Lung (tissue), 12 donors: Measurements from ENCODE around the gene BCR. TPM values are rescaled to one million over a fixed set of nuclear protein-coding genes. Genes with fewer than 3 reads are reported as not detected.
"Not testable (repeated sequence)": the region's sequence is repeated elsewhere in the genome, so short reads cannot be mapped to it uniquely, and the experiment has no call there.

ENCODE experiments used
- ATAC-seq: fragments of 200-7000 bp; cut with Tn5 transposase; one replicate; pipeline ENCODE4 v1.9.1; 2020; ENCODE audit warnings: moderate number of reproducible peaks; ENCODE audit not compliant: insufficient read depth, low FRiP score
- DNase-seq, 3 donors: peaks; one replicate each; pipeline ENCODE4 v3.0.0-alpha.2; 2013 to 2017
- H3K27ac ChIP-seq, 2 donors: one replicate each; pipeline ENCODE4 v1.5.1; 2013; ENCODE audit warnings: mild to moderate bottlenecking in 2 of 2, moderate library complexity in 2 of 2, control low read depth in 1 of 2, inconsistent platforms in 1 of 2, low read depth in 1 of 2, low read length in 1 of 2
- H3K27me3 ChIP-seq, 3 donors: one replicate each; pipeline ENCODE4 v1.5.1; 2013; ENCODE audit warnings: low read length in 2 of 3; ENCODE audit not compliant: control insufficient read depth in 3 of 3, insufficient read depth in 3 of 3
- H3K36me3 ChIP-seq, 4 donors: one replicate each; pipeline ENCODE4 v1.5.1; 2013; ENCODE audit warnings: low read length in 4 of 4, mild to moderate bottlenecking in 1 of 4, moderate library complexity in 1 of 4; ENCODE audit not compliant: control insufficient read depth in 4 of 4, insufficient read depth in 4 of 4
- H3K4me1 ChIP-seq, 5 donors: one replicate each; pipeline ENCODE4 v1.5.1; 2013; ENCODE audit warnings: low read length in 5 of 5, mild to moderate bottlenecking in 2 of 5, moderate library complexity in 1 of 5; ENCODE audit not compliant: control insufficient read depth in 5 of 5, insufficient read depth in 5 of 5
- H3K4me3 ChIP-seq: one replicate; pipeline ENCODE4 v1.5.1; 2013; ENCODE audit warnings: mild to moderate bottlenecking, control low read depth, moderate library complexity
- H3K9ac ChIP-seq, 2 donors: one replicate each; pipeline ENCODE4 v1.5.1; 2013; ENCODE audit warnings: low read length in 2 of 2, control low read depth in 1 of 2; ENCODE audit not compliant: insufficient read depth in 1 of 2
- H3K9me3 ChIP-seq, 4 donors: one replicate each; pipeline ENCODE4 v1.5.1; 2013; ENCODE audit warnings: low read length in 3 of 4, mild to moderate bottlenecking in 1 of 4, moderate library complexity in 1 of 4; ENCODE audit not compliant: control insufficient read depth in 4 of 4, insufficient read depth in 3 of 4
- CTCF ChIP-seq: IDR thresholded peaks from 2 replicates; pipeline ENCODE4 v1.5.1; 2012; ENCODE audit warnings: mild to moderate bottlenecking; ENCODE audit errors: control extremely low read depth, extremely low read depth
- WGBS, 2 donors: extraction: QIAGEN DNeasy Blood & Tissue Kit; methylation state at CpG; one replicate each; pipeline ENCODE4 v1.1.7; 2013; 5-methylcytosine and 5-hydroxymethylcytosine counted together
- polyA plus RNA-seq, 2 donors: library from polyadenylated mRNA; stranded (reverse); fragments of 200-250 nt; gene quantifications; one replicate each; pipeline ENCODE4 v1.2.1, GENCODE V29; 2013
- total RNA-seq, 2 donors: library from RNA; depleted of rRNA in 1 of 2; stranded (reverse); fragments of >200 nt in 1 of 2; gene quantifications; one replicate each; pipeline ENCODE4 v1.2.1, GENCODE V29; 2014 to 2021
- donor health status: control.
- donor health status: control.
- donor health status: Bipolar disorder and iron deficiency.
- donor health status: healthy.
- donor health status: DM: yes; HTN: yes; CAD: no.

BCR gene
- total and polyA plus RNA-seq, 4 donors: 21.8 to 67.3 (median 31.8) TPM

GRCh38 chr22:23132376-23133091 is 47.8 kb upstream of the BCR start:
- Histone ChIP-seq H3K4me1 (peaks cover 0 to 6% (median 0%) of the 10 kb centered on the region in 5 donors), H3K27ac (no peak overlapping the region), H3K36me3 (no peaks in the 10 kb centered on the region), H3K9ac (no peak overlapping the region), H3K27me3 (no peaks in the 10 kb centered on the region), H3K4me3 (no peak overlapping the region), H3K9me3 (no peaks in the 10 kb centered on the region)
- ATAC-seq: no peak
- no peak for TF ChIP-seq CTCF
- no peak for DNase-seq
- WGBS, 2 donors: 85 to 92% methylated on average over 10 of the region's 10 CpGs

- 93% methylated on average over 10 of the region's 10 CpGs for WGBS, 2 donors
- DNase-seq (no peak), ATAC-seq (no peak)
Observed at GRCh38 chr22:23133922-23134321, 46.4 kb upstream of the BCR start.

GRCh38 chr22:23136991-23137390 is 43.3 kb upstream of the BCR start:
- H3K9me3 ChIP-seq, H3K36me3 ChIP-seq, DNase-seq, ATAC-seq, H3K27ac ChIP-seq, H3K4me3 ChIP-seq, H3K4me1 ChIP-seq, H3K9ac ChIP-seq, H3K27me3 ChIP-seq: not testable (repeated sequence)
- WGBS, 2 donors: 71 to 80% methylated on average over 4 of the region's 4 CpGs

More at GRCh38 chr22:23133922-23134321, 46.4 kb upstream of the BCR start:
- no peaks in the 10 kb centered on the region for H3K27me3 ChIP-seq
- no peak for TF ChIP-seq CTCF
- no peak overlapping the region for H3K27ac ChIP-seq
- no peaks in the 10 kb centered on the region for H3K9me3 ChIP-seq
- H3K36me3 ChIP-seq: no peaks in the 10 kb centered on the region
- no peak overlapping the region for H3K9ac ChIP-seq
- no peak overlapping the region for H3K4me3 ChIP-seq
- H3K4me1 ChIP-seq: peaks cover 0 to 4% (median 0%) of the 10 kb centered on the region in 5 donors

- H3K27me3 ChIP-seq: no peaks in the 10 kb centered on the region
- H3K9ac ChIP-seq: no peak overlapping the region
- no peak for DNase-seq
- H3K9me3 ChIP-seq: no peaks in the 10 kb centered on the region
- no peaks in the 10 kb centered on the region for H3K36me3 ChIP-seq
- no peak for ATAC-seq
- peaks cover 0 to 9% (median 0%) of the 10 kb centered on the region in 5 donors for H3K4me1 ChIP-seq
- WGBS, 2 donors: 35 to 60% methylated on average over 3 of the region's 3 CpGs
- no peak overlapping the region for H3K4me3 ChIP-seq
- no peak for TF ChIP-seq CTCF
- peak overlapping the region in 1 of 2 donors; percentile 24 for H3K27ac ChIP-seq
Observed at GRCh38 chr22:23137468-23137867, 42.8 kb upstream of the BCR start.
